Posterior cingulate gyrus (tissue), 11 donors: ENCODE measurements around the gene PDGFC.
A peak's percentile ranks its signal among the peaks of the same experiment; 100 is the strongest.

Experiments
- DNase-seq, 10 donors: peaks; one replicate each; pipeline versions ENCODE4 v3.0.0 to v3.0.0-alpha.2; 2020 to 2021; ENCODE audit warnings: mixed read lengths in 3 of 10
- intact Hi-C: fragments of 100-400 bp; cut with DNase I; formaldehyde crosslinking; loops from one replicate; pipeline ENCODE4 v1.15.1; 2023

PDGFC gene

GRCh38 chr4:156765277-156765676, 206.3 kb downstream of the PDGFC start:
- intact Hi-C loops, result no loop called here
- no peak for DNase-seq

- DNase-seq, result no peak
- intact Hi-C loops, result no loop called here
Observed at GRCh38 chr4:156764846-156765245, 206.8 kb downstream of the PDGFC start.

- no peak for DNase-seq
- intact Hi-C loops, result no loop called here
Observed at GRCh38 chr4:156764145-156764544, 207.5 kb downstream of the PDGFC start.

- intact Hi-C loops, result no loop called here
- no peak for DNase-seq
Observed at GRCh38 chr4:156763511-156763910, 208.1 kb downstream of the PDGFC start.

GRCh38 chr4:156762851-156763250, 208.7 kb downstream of the PDGFC start:
- DNase-seq, result peak in 1 of 10 donors; percentile 64
- intact Hi-C loops, result no loop called here

GRCh38 chr4:156756118-156756517, 215.5 kb downstream of the PDGFC start:
- no peak for DNase-seq

GRCh38 chr4:156754832-156755570, 216.6 kb downstream of the PDGFC start:
- DNase-seq, result no peak
- intact Hi-C loops, result no loop called here

More at GRCh38 chr4:156756118-156756517, 215.5 kb downstream of the PDGFC start:
- intact Hi-C loops, result no loop called here

- intact Hi-C loops, result no loop called here
- DNase-seq, result no peak
Observed at GRCh38 chr4:156751486-156751885, 220.1 kb downstream of the PDGFC start.

- no peak for DNase-seq
- intact Hi-C loops, result no loop called here
Observed at GRCh38 chr4:156749426-156750403, 221.9 kb downstream of the PDGFC start.

- DNase-seq, result peak in 2 of 10 donors; percentile 14 to 54
- intact Hi-C loops, result no loop called here
Observed at GRCh38 chr4:156746111-156746510, 225.5 kb downstream of the PDGFC start.

- intact Hi-C loops, result no loop called here
- no peak for DNase-seq
Observed at GRCh38 chr4:156738766-156739165, 232.8 kb downstream of the PDGFC start.

- intact Hi-C loops, result no loop called here
- DNase-seq, result no peak
Observed at GRCh38 chr4:156734965-156735895, 236.4 kb downstream of the PDGFC start.

GRCh38 chr4:156733582-156733981, 238.0 kb downstream of the PDGFC start:
- intact Hi-C loops, result no loop called here
- no peak for DNase-seq

- DNase-seq, result no peak
- intact Hi-C loops, result no loop called here
Observed at GRCh38 chr4:156732634-156733033, 239.0 kb downstream of the PDGFC start.

- intact Hi-C loops, result no loop called here
- no peak for DNase-seq
Observed at GRCh38 chr4:156729416-156729815, 242.2 kb downstream of the PDGFC start.

GRCh38 chr4:156725257-156725656, 246.3 kb downstream of the PDGFC start:
- intact Hi-C loops, result no loop called here
- peak in 3 of 10 donors; percentile 60 to 77 (median 74) for DNase-seq

- DNase-seq, result peak in 2 of 10 donors; percentile 61 to 65
- intact Hi-C loops, result no loop called here
Observed at GRCh38 chr4:156723951-156724668, 247.5 kb downstream of the PDGFC start.

- DNase-seq, result no peak
- intact Hi-C loops, result no loop called here
Observed at GRCh38 chr4:156718226-156718625, 253.4 kb downstream of the PDGFC start.

GRCh38 chr4:156711193-156711590, 260.4 kb downstream of the PDGFC start:
- no peak for DNase-seq
- intact Hi-C loops, result no loop called here
